GM21737 (cell line): ENCODE measurements around the gene MADCAM1.

Experiments
- ATAC-seq: cut with Tn5 transposase; IDR thresholded peaks from one replicate; pipeline ENCODE4 v1.9.1; 2021; ENCODE audit warnings: mild to moderate bottlenecking, moderate library complexity; ENCODE audit not compliant: unreplicated experiment

The MADCAM1 gene

DNA sequence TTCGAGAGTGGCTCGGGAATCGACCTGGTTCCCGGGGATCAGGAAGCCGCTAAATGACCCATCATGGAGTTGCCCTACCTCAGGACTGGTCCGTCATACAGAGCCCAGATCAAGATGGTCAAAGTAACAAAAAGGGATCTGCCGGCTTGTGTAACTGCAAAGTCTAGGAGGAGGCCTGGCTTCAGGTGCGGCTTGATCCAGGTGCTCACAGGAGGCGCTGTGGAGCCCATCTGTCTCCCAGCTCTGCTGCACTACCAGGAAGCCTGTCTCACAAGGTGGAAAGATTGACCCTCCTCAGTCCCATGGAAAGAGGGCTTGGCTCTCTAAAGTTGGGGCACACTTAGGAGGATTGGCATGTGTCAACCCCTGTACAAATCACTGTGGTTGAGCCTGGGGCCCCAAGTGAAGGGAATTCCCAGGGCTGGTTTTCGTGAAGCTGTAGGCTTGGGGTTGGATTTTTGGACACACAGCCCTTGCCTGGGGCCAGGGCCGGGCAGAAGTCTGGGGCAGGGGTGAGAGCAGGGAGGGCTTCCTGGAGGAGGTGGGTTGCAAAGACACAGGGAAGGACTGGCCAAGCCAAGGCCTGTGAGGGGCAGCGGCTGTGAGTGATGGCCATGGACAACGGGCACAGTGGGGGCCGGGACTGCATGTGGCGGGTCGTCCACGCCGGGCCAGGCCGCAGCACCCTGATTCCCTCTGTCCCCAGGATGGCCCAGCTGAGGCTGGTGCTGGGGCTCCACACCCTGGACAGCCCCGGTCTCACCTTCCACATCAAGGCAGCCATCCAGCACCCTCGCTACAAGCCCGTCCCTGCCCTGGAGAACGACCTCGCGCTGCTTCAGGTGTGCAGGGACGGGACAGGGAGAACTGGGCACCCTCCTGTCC, 51.8 kb downstream of the MADCAM1 start:
- ATAC-seq: no peak

DNA sequence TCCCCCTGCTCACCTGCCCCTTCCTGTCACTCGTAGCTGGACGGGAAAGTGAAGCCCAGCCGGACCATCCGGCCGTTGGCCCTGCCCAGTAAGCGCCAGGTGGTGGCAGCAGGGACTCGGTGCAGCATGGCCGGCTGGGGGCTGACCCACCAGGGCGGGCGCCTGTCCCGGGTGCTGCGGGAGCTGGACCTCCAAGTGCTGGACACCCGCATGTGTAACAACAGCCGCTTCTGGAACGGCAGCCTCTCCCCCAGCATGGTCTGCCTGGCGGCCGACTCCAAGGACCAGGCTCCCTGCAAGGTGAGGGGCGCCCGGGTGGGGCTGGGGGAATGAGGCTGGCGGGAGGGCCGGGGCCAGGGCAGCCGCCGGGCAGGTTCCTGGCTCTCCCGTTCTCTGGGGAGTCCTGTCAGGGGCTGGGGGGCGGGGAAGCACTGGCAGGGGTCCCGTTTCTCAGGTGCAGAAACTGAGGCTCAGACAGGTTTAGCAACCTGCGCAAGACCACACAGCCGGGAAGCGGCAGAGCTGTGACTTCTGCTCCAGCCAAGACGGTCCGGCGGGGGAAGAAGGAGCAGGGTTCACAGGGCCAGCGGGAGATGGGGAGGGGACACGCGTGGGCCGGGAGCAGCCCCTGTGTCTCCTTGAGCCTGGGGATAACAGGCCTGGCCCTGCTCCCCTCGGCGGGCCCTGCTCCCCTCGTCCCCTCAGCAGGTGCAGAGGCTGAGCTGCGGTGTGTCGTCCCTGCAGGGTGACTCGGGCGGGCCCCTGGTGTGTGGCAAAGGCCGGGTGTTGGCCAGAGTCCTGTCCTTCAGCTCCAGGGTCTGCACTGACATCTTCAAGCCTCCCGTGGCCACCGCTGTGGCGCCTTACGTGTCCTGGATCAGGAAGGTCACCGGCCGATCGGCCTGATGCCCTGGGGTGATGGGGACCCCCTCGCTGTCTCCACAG, 52.9 kb downstream of the MADCAM1 start:
- no peak for ATAC-seq

DNA sequence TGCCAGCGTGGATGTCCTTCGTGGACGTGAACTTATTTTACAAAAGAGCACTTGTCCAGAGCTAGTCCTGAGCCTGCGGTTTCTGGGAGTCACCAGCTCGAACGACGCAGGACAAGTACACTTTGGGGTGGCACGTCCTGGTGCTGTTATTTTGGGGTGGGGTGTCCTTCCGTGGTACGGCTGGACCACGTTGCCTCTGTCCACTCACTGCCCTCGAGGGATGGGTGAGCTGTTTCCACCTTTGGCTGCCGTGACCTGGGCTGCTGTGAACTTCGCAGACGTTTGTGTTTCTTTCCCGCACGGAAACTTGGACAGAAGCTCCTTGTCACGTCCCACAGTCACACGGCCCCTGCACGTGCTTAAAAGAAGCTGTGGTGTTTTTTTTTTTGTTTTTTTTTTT, 58.5 kb downstream of the MADCAM1 start:
- no peak for ATAC-seq
